IMR-90 (cell line): Measurements from ENCODE around the gene CCNDBP1. TPM values are rescaled to one million over a fixed set of nuclear protein-coding genes. Genes with fewer than 3 reads are reported as not detected.

Experiments used
- ATAC-seq: fragments of 200-7000 bp; cut with Tn5 transposase; 2 replicates; pipeline ENCODE4 v1.9.1; 2020; ENCODE audit warnings: low read depth, mild to moderate bottlenecking, moderate library complexity
- BruUV-seq: library from RNA; stranded (reverse); fragments of 400-500 nt; replicated peaks from 2 replicates; lab custom pipeline; 2021; lab: Mats Ljungman, UMichigan
- CTCF ChIA-PET: fragments of 300-600 bp; formaldehyde crosslinking; extraction: SDS; loops from one replicate; lab custom pipeline; 2021; ENCODE audit warnings: antibody characterized with exemption; lab: Yijun Ruan, JAX
- POLR2A ChIA-PET: fragments of 300-600 bp; sonication (Branson Sonifier 250); formaldehyde crosslinking; loops from one replicate; lab custom pipeline; 2022; ENCODE audit warnings: antibody characterized with exemption; ENCODE audit not compliant: unreplicated experiment; lab: Charles Lee
- DNase-seq: peaks from one replicate; pipeline ENCODE4 v3.0.0; 2013
- H2AFZ ChIP-seq: replicated peaks from 2 replicates; pipeline ENCODE3; 2013; ENCODE audit warnings: low read length, mild to moderate bottlenecking; ENCODE audit not compliant: poor library complexity
- H2AK5ac ChIP-seq: 2 replicates; pipeline ENCODE4 v1.6.1; 2013; ENCODE audit warnings: low read depth, low read length, inconsistent platforms
- H2AK9ac ChIP-seq: replicated peaks from 2 replicates; pipeline ENCODE3; 2013; ENCODE audit warnings: mild to moderate bottlenecking, low read depth, low read length, moderate library complexity; ENCODE audit not compliant: poor library complexity
- H2BK120ac ChIP-seq: 2 replicates; pipeline ENCODE4 v1.6.1; 2013; ENCODE audit warnings: low read depth, low read length, inconsistent platforms
- H2BK15ac ChIP-seq: 3 replicates; pipeline ENCODE4 v1.6.1; 2013; ENCODE audit warnings: low read depth, low read length, inconsistent platforms
- H2BK20ac ChIP-seq: 2 replicates; pipeline ENCODE4 v1.6.1; 2013; ENCODE audit warnings: low read depth, mild to moderate bottlenecking, inconsistent platforms, low read length, moderate library complexity
- H2BK5ac ChIP-seq: 2 replicates; pipeline ENCODE4 v1.6.1; 2013; ENCODE audit warnings: mild to moderate bottlenecking, low read depth, low read length, inconsistent platforms; ENCODE audit not compliant: poor library complexity, severe bottlenecking
- H3K14ac ChIP-seq: replicated peaks from 2 replicates; pipeline ENCODE4 v1.6.1; 2013; ENCODE audit warnings: low read depth, low read length, inconsistent platforms
- H3K18ac ChIP-seq: 2 replicates; pipeline ENCODE4 v1.6.1; 2013; ENCODE audit warnings: low read depth, low read length, control low read depth
- H3K23ac ChIP-seq: 2 replicates; pipeline ENCODE4 v1.6.1; 2013; ENCODE audit warnings: low read depth, low read length, inconsistent platforms
- H3K27ac ChIP-seq: 2 replicates; pipeline ENCODE4 v1.5.1; 2013; ENCODE audit warnings: mild to moderate bottlenecking, control low read depth, low read length; ENCODE audit not compliant: insufficient read depth
- H3K27me3 ChIP-seq: 2 replicates; pipeline ENCODE4 v1.6.1; 2013; ENCODE audit warnings: low read length; ENCODE audit not compliant: control insufficient read depth, insufficient read depth
- H3K36me3 ChIP-seq: 2 replicates; pipeline ENCODE4 v1.6.1; 2013; ENCODE audit warnings: low read length, mixed read lengths; ENCODE audit not compliant: control insufficient read depth, insufficient read depth
- H3K4ac ChIP-seq: 2 replicates; pipeline ENCODE4 v1.6.1; 2013; ENCODE audit warnings: low read depth, low read length, inconsistent platforms
- H3K4me1 ChIP-seq: 2 replicates; pipeline ENCODE4 v1.6.1; 2013; ENCODE audit warnings: low read length, mixed read lengths; ENCODE audit not compliant: control insufficient read depth, insufficient read depth
- H3K4me2 ChIP-seq: 2 replicates; pipeline ENCODE4 v1.6.1; 2013; ENCODE audit warnings: low read depth, mild to moderate bottlenecking, control low read depth, low read length, moderate library complexity
- H3K4me3 ChIP-seq: 2 replicates; pipeline ENCODE4 v1.5.1; 2013; ENCODE audit warnings: low read depth, mild to moderate bottlenecking, control low read depth, low read length, moderate library complexity; ENCODE audit not compliant: insufficient read depth
- H3K56ac ChIP-seq: 2 replicates; pipeline ENCODE4 v1.6.1; 2013; ENCODE audit warnings: low read length, inconsistent platforms; ENCODE audit not compliant: insufficient read depth; ENCODE audit errors: extremely low read depth
- H3K79me1 ChIP-seq, 2 experiments: 2 replicates each; pipeline ENCODE4 v1.6.1; 2013; ENCODE audit warnings: low read length in 2 of 2, inconsistent platforms in 1 of 2, low read depth in 1 of 2
- H3K9ac ChIP-seq: 2 replicates; pipeline ENCODE4 v1.6.1; 2013; ENCODE audit warnings: low read depth, low read length, control low read depth
- H3K9me1 ChIP-seq: 2 replicates; pipeline ENCODE4 v1.6.1; 2013; ENCODE audit warnings: low read length, inconsistent platforms; ENCODE audit not compliant: insufficient read depth
- H3K9me3 ChIP-seq: 2 replicates; pipeline ENCODE4 v1.6.1; 2013; ENCODE audit warnings: low read length; ENCODE audit not compliant: control insufficient read depth, insufficient read depth
- H4K20me1 ChIP-seq: 2 replicates; pipeline ENCODE4 v1.6.1; 2013; ENCODE audit warnings: low read length, inconsistent platforms; ENCODE audit not compliant: insufficient read depth
- H4K5ac ChIP-seq: 2 replicates; pipeline ENCODE4 v1.6.1; 2013; ENCODE audit warnings: mild to moderate bottlenecking, low read depth, low read length, control low read depth
- H4K8ac ChIP-seq, 2 experiments: 2 replicates each; pipeline ENCODE4 v1.6.1; 2013; ENCODE audit warnings: low read depth in 2 of 2, low read length in 2 of 2, control low read depth in 1 of 2, inconsistent platforms in 1 of 2
- H4K91ac ChIP-seq: 2 replicates; pipeline ENCODE4 v1.6.1; 2013; ENCODE audit warnings: low read depth, low read length, inconsistent platforms; ENCODE audit not compliant: insufficient read depth
- MAZ ChIP-seq: IDR thresholded peaks from 2 replicates; pipeline ENCODE4 v1.6.1; 2012; ENCODE audit warnings: low read depth, mild to moderate bottlenecking, low read length, improper control_type of control experiment, moderate library complexity, borderline replicate concordance
- MXI1 ChIP-seq: IDR thresholded peaks from 2 replicates; pipeline ENCODE4 v1.6.1; 2012; ENCODE audit warnings: low read depth, mild to moderate bottlenecking, low read length, moderate library complexity, borderline replicate concordance
- RFX5 ChIP-seq: IDR thresholded peaks from 2 replicates; pipeline ENCODE4 v1.8.0; 2012; ENCODE audit warnings: low read depth, mild to moderate bottlenecking, low read length, moderate library complexity
- WGBS, 2 experiments: methylation state at CpG; one replicate each; pipeline versions ENCODE4 v1.1.5 to v1.1.7; 2013; ENCODE audit warnings: missing lambda C conversion rate in 2 of 2; ENCODE audit not compliant: insufficient read length in 1 of 2; ENCODE audit errors: extremely low coverage in 2 of 2; 5-methylcytosine and 5-hydroxymethylcytosine counted together
- dilution Hi-C: fragments of 300-500 bp; cut with HindIII; formaldehyde crosslinking; loops from one replicate; pipeline ENCODE4 v1.14.3; 2018; ENCODE audit warnings: low sequenced_read_pairs; ENCODE audit not compliant: unreplicated experiment
- in situ Hi-C: fragments of 300-500 bp; cut with MboI; formaldehyde crosslinking; loops from 3 replicates; pipeline ENCODE4 v1.14.3; 2019; ENCODE audit warnings: low sequenced_read_pairs, inconsistent platforms, mixed read lengths
- intact Hi-C: fragments of 100-400 bp; cut with micrococcal nuclease; formaldehyde crosslinking; loops from 2 replicates; pipeline ENCODE4 v1.10.0; 2022
- polyA plus RNA-seq, 3 experiments: library from polyadenylated mRNA; depleted of rRNA; stranded (reverse); fragments of >200 nt; gene quantifications; 2 replicates each; pipeline ENCODE4 v1.2.3, GENCODE V29; 2012; ENCODE audit warnings: low replicate concordance in 1 of 3
- total RNA-seq: library from RNA; depleted of rRNA; stranded (reverse); fragments of >200 nt; gene quantifications from 2 replicates; pipeline ENCODE4 v1.2.3, GENCODE V29; 2012

The CCNDBP1 gene
- total and polyA plus RNA-seq, 2 of the 4 experiments (the other 2 are of a cell fraction), result 34.9 to 40.3 TPM

GRCh38 chr15:43226436-43227305 lies 41.5 kb downstream of the CCNDBP1 start:
- no peaks in the 10 kb centered on the region for H4K20me1 ChIP-seq
- ATAC-seq (no peak), DNase-seq (no peak)
- no peak overlapping the region for H3K14ac ChIP-seq
- no peak overlapping the region for H2AK9ac ChIP-seq
- WGBS, 2 experiments, result 94% methylated on average over 29 of the region's 57 CpGs; no CpG with 5 or more reads in 1 of the 2 experiments
- no TSS peak for BruUV-seq
- no peak overlapping the region for H3K56ac ChIP-seq
- H3K9me3 ChIP-seq, result no peaks in the 10 kb centered on the region
- H3K27ac ChIP-seq, result no peak overlapping the region
- ChIA-PET CTCF (interaction anchor here (3.5 kb wide), 1 partner anchor 58 kb away, joined by 37 read pairs; no protein-coding TSS in a partner anchor), POLR2A (no interaction called here)
- no peaks in the 10 kb centered on the region for H3K4me1 ChIP-seq
- TF ChIP-seq RFX5, result no peak
- no peak for TF ChIP-seq MAZ
- no peak for TF ChIP-seq MXI1
- no peak overlapping the region for H2BK20ac ChIP-seq
- no peak overlapping the region for H3K4me3 ChIP-seq
- dilution Hi-C loops, result no loop called here
- no peak overlapping the region for H3K4ac ChIP-seq
- no peak overlapping the region for H2AK5ac ChIP-seq
- H3K27me3 ChIP-seq, result peaks cover 25% of the 10 kb centered on the region
- no peak overlapping the region for H4K8ac ChIP-seq
- in situ Hi-C loops, result no loop called here
- H4K91ac ChIP-seq, result no peak overlapping the region
- H2BK15ac ChIP-seq, result no peak overlapping the region
- intact Hi-C loops, result no loop called here
- H3K9me1 ChIP-seq, result no peaks in the 10 kb centered on the region
- H2BK5ac ChIP-seq, result no peak overlapping the region
- H2BK120ac ChIP-seq, result no peak overlapping the region
- H2AFZ ChIP-seq, result no peak overlapping the region
- no peaks in the 10 kb centered on the region for H3K79me1 ChIP-seq
- H3K18ac ChIP-seq, result no peak overlapping the region
- H4K5ac ChIP-seq, result no peak overlapping the region
- no peak overlapping the region for H3K9ac ChIP-seq
- H3K23ac ChIP-seq, result no peak overlapping the region
- no peaks in the 10 kb centered on the region for H3K36me3 ChIP-seq
- no peak overlapping the region for H3K4me2 ChIP-seq
